PC-9 (cell line): ENCODE measurements around the gene CAPN13. TPM values are rescaled to one million over a fixed set of nuclear protein-coding genes. Genes with fewer than 3 reads are reported as not detected.

Source experiments
- BruUV-seq: library from RNA; stranded (reverse); fragments of 400-500 nt; replicated peaks from 2 replicates; lab custom pipeline; 2021; lab: Mats Ljungman, UMichigan
- CTCF ChIA-PET: fragments of 300-600 bp; sonication (Branson Sonifier 250); formaldehyde crosslinking; loops from one replicate; lab custom pipeline; 2022; ENCODE audit warnings: antibody characterized with exemption; lab: Charles Lee
- POLR2A ChIA-PET: fragments of 300-600 bp; sonication (Branson Sonifier 250); formaldehyde crosslinking; loops from one replicate; lab custom pipeline; 2022; ENCODE audit warnings: antibody characterized with exemption; ENCODE audit not compliant: unreplicated experiment; lab: Charles Lee
- DNase-seq, 2 experiments: peaks; one replicate each; pipeline versions ENCODE4 v3.0.0 to v3.0.0-alpha.2; 2015 to 2022; ENCODE audit warnings: mixed read lengths in 1 of 2
- H2AFZ ChIP-seq: fragments of 200-600 bp; sonication (generic); 2 replicates; pipeline ENCODE4 v1.8.1; 2017; ENCODE audit warnings: antibody characterized with exemption
- H3F3A ChIP-seq: fragments of 200-600 bp; sonication (generic); 2 replicates; pipeline ENCODE4 v1.8.1; 2017; ENCODE audit warnings: antibody characterized with exemption, mild to moderate bottlenecking, low read depth; ENCODE audit not compliant: insufficient read depth
- H3K27ac ChIP-seq: fragments of 200-600 bp; sonication (generic); 2 replicates; pipeline ENCODE4 v1.6.1; 2016; ENCODE audit warnings: mixed run types
- H3K27me3 ChIP-seq: fragments of 200-600 bp; sonication (generic); 2 replicates; pipeline ENCODE4 v1.6.1; 2016; ENCODE audit warnings: low read depth, mixed run types; ENCODE audit not compliant: insufficient read depth
- H3K36me3 ChIP-seq: fragments of 200-600 bp; sonication (generic); 2 replicates; pipeline ENCODE4 v1.6.1; 2016; ENCODE audit warnings: low read depth, mixed run types
- H3K4me1 ChIP-seq: fragments of 200-600 bp; sonication (generic); replicated peaks from 2 replicates; pipeline ENCODE4 v1.6.1; 2016; ENCODE audit warnings: mixed run types; ENCODE audit not compliant: insufficient read depth
- H3K4me2 ChIP-seq: fragments of 200-600 bp; sonication (generic); 2 replicates; pipeline ENCODE4 v1.6.1; 2017; ENCODE audit warnings: mixed run types
- H3K4me3 ChIP-seq: fragments of 200-600 bp; sonication (generic); 2 replicates; pipeline ENCODE4 v1.6.1; 2016; ENCODE audit warnings: mixed run types
- H3K79me2 ChIP-seq: fragments of 200-600 bp; sonication (generic); 2 replicates; pipeline ENCODE4 v1.6.1; 2017; ENCODE audit warnings: low read depth, mixed run types
- H3K9me2 ChIP-seq: fragments of 200-600 bp; sonication (generic); 2 replicates; pipeline ENCODE4 v1.8.1; 2017; ENCODE audit warnings: mild to moderate bottlenecking; ENCODE audit not compliant: insufficient read depth
- H3K9me3 ChIP-seq: fragments of 200-600 bp; sonication (generic); 2 replicates; pipeline ENCODE4 v1.8.1; 2016; ENCODE audit warnings: low read depth; ENCODE audit not compliant: insufficient read depth
- H4K20me1 ChIP-seq: fragments of 200-600 bp; sonication (generic); 2 replicates; pipeline ENCODE4 v1.8.1; 2017; ENCODE audit not compliant: insufficient read depth
- EZH2 ChIP-seq: fragments of 200-600 bp; sonication (generic); IDR thresholded peaks from 2 replicates; pipeline ENCODE4 v1.8.0; 2017; ENCODE audit warnings: antibody characterized with exemption, low read depth
- intact Hi-C: fragments of 100-400 bp; cut with micrococcal nuclease; formaldehyde crosslinking; loops from one replicate; pipeline ENCODE4 v1.10.0; 2022; ENCODE audit not compliant: unreplicated experiment
- total RNA-seq: library from RNA; stranded (reverse); gene quantifications from 2 replicates; pipeline ENCODE4 v1.2.3, GENCODE V29; 2021
- TF ChIP-seq, protein P1 (sequence below): fragments of 200-600 bp; sonication (generic); conservative IDR thresholded peaks from 2 replicates; pipeline ENCODE4 v1.6.1; 2017; ENCODE audit warnings: mixed run types, antibody characterized with exemption, mild to moderate bottlenecking, moderate library complexity

CAPN13 gene
- total RNA-seq, 1 experiment from 2014 or later, result 1.5 TPM

DNA sequence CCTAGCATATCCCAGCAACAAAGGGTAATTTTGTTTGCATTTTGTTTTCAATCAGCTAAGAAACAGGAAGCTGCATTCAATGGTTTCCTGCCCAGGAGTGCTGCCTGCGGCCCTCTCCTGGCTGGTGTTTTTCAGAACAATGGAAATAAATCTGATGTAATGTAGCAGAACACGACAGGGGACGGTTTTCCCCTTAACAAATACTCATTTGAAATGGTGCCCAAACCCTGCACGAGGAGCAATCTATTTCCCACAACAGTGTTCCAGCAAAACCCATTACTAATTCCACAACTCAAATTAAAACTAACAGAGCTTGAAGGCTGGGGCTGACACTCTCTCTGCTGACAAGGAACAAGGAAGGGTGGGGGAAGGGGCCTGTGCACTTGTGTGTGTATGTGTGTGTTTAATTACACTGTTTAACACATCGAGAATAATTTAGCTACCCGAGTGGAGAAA lies 8.7 kb downstream of the CAPN13 start:
- no peaks in the 10 kb centered on the region for H3K9me2 ChIP-seq
- no peaks in the 10 kb centered on the region for H4K20me1 ChIP-seq
- ChIA-PET CTCF (interaction anchor here (0.7 kb wide), 1 partner anchor 350 kb away, joined by 6 read pairs; no protein-coding TSS in a partner anchor), POLR2A (no interaction called here)
- no peaks in the 10 kb centered on the region for H3K27me3 ChIP-seq
- no TSS peak for BruUV-seq
- DNase-seq, result no peak
- no peaks in the 10 kb centered on the region for H3K36me3 ChIP-seq
- no peak overlapping the region for H2AFZ ChIP-seq
- H3K4me3 ChIP-seq, result no peak overlapping the region
- H3K27ac ChIP-seq, result no peak overlapping the region
- H3K4me1 ChIP-seq, result peaks cover 1% of the 10 kb centered on the region; the same call in 1 of the 2 replicates
- intact Hi-C loops, result no loop called here
- TF ChIP-seq EZH2, result no peak
- TF ChIP-seq, protein P1, sequence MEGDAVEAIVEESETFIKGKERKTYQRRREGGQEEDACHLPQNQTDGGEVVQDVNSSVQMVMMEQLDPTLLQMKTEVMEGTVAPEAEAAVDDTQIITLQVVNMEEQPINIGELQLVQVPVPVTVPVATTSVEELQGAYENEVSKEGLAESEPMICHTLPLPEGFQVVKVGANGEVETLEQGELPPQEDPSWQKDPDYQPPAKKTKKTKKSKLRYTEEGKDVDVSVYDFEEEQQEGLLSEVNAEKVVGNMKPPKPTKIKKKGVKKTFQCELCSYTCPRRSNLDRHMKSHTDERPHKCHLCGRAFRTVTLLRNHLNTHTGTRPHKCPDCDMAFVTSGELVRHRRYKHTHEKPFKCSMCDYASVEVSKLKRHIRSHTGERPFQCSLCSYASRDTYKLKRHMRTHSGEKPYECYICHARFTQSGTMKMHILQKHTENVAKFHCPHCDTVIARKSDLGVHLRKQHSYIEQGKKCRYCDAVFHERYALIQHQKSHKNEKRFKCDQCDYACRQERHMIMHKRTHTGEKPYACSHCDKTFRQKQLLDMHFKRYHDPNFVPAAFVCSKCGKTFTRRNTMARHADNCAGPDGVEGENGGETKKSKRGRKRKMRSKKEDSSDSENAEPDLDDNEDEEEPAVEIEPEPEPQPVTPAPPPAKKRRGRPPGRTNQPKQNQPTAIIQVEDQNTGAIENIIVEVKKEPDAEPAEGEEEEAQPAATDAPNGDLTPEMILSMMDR, result no peak
- H3F3A ChIP-seq, result no peaks in the 10 kb centered on the region
- H3K9me3 ChIP-seq, result no peaks in the 10 kb centered on the region
- H3K79me2 ChIP-seq, result no peaks in the 10 kb centered on the region
- no peak overlapping the region for H3K4me2 ChIP-seq

DNA sequence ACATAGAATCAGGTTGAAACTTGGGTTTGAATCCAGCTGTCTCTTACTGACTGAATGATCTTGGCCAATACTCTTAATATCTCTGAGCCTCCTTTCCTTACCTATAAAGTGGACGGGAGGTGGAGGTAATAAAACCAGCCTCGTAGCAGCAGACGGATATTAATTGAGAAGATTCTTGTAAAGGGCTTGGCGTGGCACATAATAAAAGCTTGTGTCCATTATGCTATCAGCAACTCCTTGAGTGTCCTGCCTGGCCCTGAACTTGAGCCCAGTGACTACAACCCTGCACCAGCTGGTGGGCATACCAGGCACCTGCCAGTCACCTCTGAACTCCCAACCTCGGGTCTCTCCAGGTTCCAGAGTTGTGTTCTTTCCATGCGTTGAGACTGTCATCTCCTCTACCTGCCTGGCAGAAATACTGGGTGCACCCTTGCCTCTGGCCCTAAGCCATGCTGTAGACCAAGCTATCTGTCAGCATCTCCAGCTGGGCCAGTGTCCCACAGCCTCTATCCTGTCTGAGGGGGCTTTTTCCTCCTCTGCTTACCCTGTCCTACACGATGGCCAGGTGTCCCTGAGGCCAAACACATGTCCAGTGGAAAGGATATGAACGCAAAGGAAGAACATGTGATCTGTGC lies 9.7 kb downstream of the CAPN13 start:
- no peaks in the 10 kb centered on the region for H3K27me3 ChIP-seq
- H3K4me3 ChIP-seq, result no peak overlapping the region
- BruUV-seq, result no TSS peak
- no peak overlapping the region for H2AFZ ChIP-seq
- H3K4me2 ChIP-seq, result no peak overlapping the region
- ChIA-PET POLR2A (no interaction called here), CTCF (no interaction called here)
- no peaks in the 10 kb centered on the region for H3F3A ChIP-seq
- TF ChIP-seq EZH2, result no peak
- H3K27ac ChIP-seq, result no peak overlapping the region
- H3K79me2 ChIP-seq, result no peaks in the 10 kb centered on the region
- H3K9me2 ChIP-seq, result no peaks in the 10 kb centered on the region
- H3K36me3 ChIP-seq, result no peaks in the 10 kb centered on the region
- H3K4me1 ChIP-seq, result no peaks in the 10 kb centered on the region
- no peak for DNase-seq
- H4K20me1 ChIP-seq, result no peaks in the 10 kb centered on the region
- intact Hi-C loops, result no loop called here
- H3K9me3 ChIP-seq, result no peaks in the 10 kb centered on the region

DNA sequence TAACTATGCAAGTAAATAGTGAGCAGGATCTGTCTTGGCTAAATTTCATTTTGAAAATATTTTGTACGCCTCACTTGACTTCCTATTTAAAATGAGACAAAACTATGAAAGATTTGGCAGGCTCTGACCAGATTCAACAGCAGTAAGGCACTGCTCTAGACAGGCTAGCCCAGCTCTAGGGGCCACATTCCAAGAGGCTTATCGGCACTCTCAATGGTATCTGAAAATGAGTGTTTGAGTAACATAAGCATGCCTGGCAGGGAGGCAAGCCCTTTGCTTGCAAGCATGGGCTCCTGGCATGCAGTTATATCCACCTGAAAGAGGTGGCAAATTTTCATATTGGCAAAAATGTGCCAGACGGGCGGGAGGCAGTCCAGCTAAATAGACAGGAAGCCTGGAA lies 10.5 kb downstream of the CAPN13 start:
- TF ChIP-seq, protein P1, result no peak
- no peak for TF ChIP-seq EZH2
- Histone ChIP-seq H3F3A (no peaks in the 10 kb centered on the region), H2AFZ (no peak overlapping the region), H3K27ac (no peak overlapping the region), H3K4me2 (no peak overlapping the region), H4K20me1 (no peaks in the 10 kb centered on the region), H3K4me1 (no peaks in the 10 kb centered on the region), H3K9me3 (no peaks in the 10 kb centered on the region), H3K9me2 (no peaks in the 10 kb centered on the region), H3K79me2 (no peaks in the 10 kb centered on the region), H3K4me3 (no peak overlapping the region), H3K27me3 (no peaks in the 10 kb centered on the region), H3K36me3 (no peaks in the 10 kb centered on the region)
- POLR2A ChIA-PET, result interaction anchor here (0.6 kb wide), 1 partner anchor 524 kb away, joined by 6 read pairs; no protein-coding TSS in a partner anchor
- intact Hi-C loops, result no loop called here
- CTCF ChIA-PET, result no interaction called here
- no TSS peak for BruUV-seq
- peak in 1 of 2 experiments; percentile 73 for DNase-seq
